ENCODE results near the gene ANKRD52. TPM values are rescaled to one million over a fixed set of nuclear protein-coding genes. Genes with fewer than 3 reads are reported as not detected.

The ANKRD52 gene
- polyA plus RNA-seq, 2 of the 4 experiments (the other 2 are of a cell fraction) = 26.1 to 48.7 TPM

GRCh38 chr12:56267443-56268071 lies 9.4 kb upstream of the ANKRD52 start:
- peak overlapping the region; percentile 77 to 93 for H3K27ac ChIP-seq
- ATAC-seq = peak; percentile 6 to 28; a peak in 5 of 6 replicates
- no peak for FAIRE-seq
- TF ChIP-seq CTCF (IDR thresholded peaks at IDR 0.05) (no peak), HEYL (CRISPR knock-in tag; IDR thresholded peaks at IDR 0.05) (no peak), MAX (IDR thresholded peaks at IDR 0.05) (no peak), MYC (IDR thresholded peaks at IDR 0.05; ENCODE audit: borderline replicate concordance, low read length) (no peak), CBX8 (IDR thresholded peaks at IDR 0.05) (no peak), ESRRA (IDR thresholded peaks at IDR 0.05; ENCODE audit: borderline replicate concordance, low read length) (0 out of 2 replicates have a peak, but pooled peaks have one; percentile 49), EP300 (IDR thresholded peaks at IDR 0.05) (no peak)
- 35% methylated on average over 21 of the region's 21 CpGs for WGBS (ENCODE audit: missing lambda C conversion rate)
- H3K4me3 ChIP-seq = peak overlapping the region; percentile 47
- ChIA-PET POLR2A (interaction anchor here (1.0 to 2.2 kb wide), 7 partner anchors 8 to 210 kb away, joined by 3 to 16 read pairs (median 9); partner anchors contain the start of genes ANKRD52 and RNF41), CTCF (interaction anchor here (0.6 to 9.8 kb wide), 18 partner anchors 9 to 196 kb away, joined by 3 to 146 read pairs (median 6); partner anchors contain the start of genes ANKRD52, PAN2, SMARCC2 and ZC3H10)
- DNase-seq (ENCODE audit: low read depth in 1 of 2, low spot score in 1 of 2) = no peak
- H3K9me3 ChIP-seq = no peaks in the 10 kb centered on the region
- peaks cover 13% of the 10 kb centered on the region for H3K4me1 ChIP-seq
- peak overlapping the region; percentile 85 for H3K4me2 ChIP-seq

- H3K27ac ChIP-seq = peak within 1 kb of the TSS; percentile 77 to 93
- ChIA-PET POLR2A (interaction anchor here (0.6 to 2.2 kb wide), 12 partner anchors 9 to 422 kb away, joined by 3 to 16 read pairs (median 7); partner anchors contain the start of genes ANKRD52, CNPY2, PTGES3 and RNF41), CTCF (interaction anchor here (0.7 to 9.8 kb wide), 26 partner anchors 9 to 197 kb away, joined by 3 to 146 read pairs (median 4); partner anchors contain the start of genes ANKRD52, PAN2, SMARCC2 and ZC3H10)
- peak within 1 kb of the TSS; percentile 85 for H3K4me2 ChIP-seq
- no peak for FAIRE-seq
- H3K9me3 ChIP-seq = no peaks in the 10 kb centered on the region
- peak; percentile 91 to 94 for ATAC-seq
- peak within 1 kb of the TSS; percentile 47 for H3K4me3 ChIP-seq
- 2% methylated on average over 42 of the region's 68 CpGs for WGBS (ENCODE audit: missing lambda C conversion rate)
- peak; percentile 94 to 98 for DNase-seq (ENCODE audit: low read depth in 1 of 2, low spot score in 1 of 2)
- peaks cover 20% of the 10 kb centered on the region for H3K4me1 ChIP-seq
- TF ChIP-seq JUN (IDR thresholded peaks at IDR 0.05) = peak; percentile 65 to 92; a peak in 3 of 5 replicates
- TF ChIP-seq ZFP36 (IDR thresholded peaks at IDR 0.05; ENCODE audit: borderline replicate concordance, partially characterized antibody) = no peak
- TF ChIP-seq FOXS1 (CRISPR knock-in tag; IDR thresholded peaks at IDR 0.05) = no peak
- TF ChIP-seq HOXB5 (CRISPR knock-in tag; IDR thresholded peaks at IDR 0.05) = peak; percentile 55; the same call in 1 of the 2 replicates
- peak; percentile 87 for TF ChIP-seq RFX5 (IDR thresholded peaks at IDR 0.05)
- TF ChIP-seq ATOH8 (CRISPR knock-in tag; IDR thresholded peaks at IDR 0.05; ENCODE audit: low read depth) = no peak
- TF ChIP-seq MAX (IDR thresholded peaks at IDR 0.05) = peak; percentile 84
- TF ChIP-seq, protein P1, sequence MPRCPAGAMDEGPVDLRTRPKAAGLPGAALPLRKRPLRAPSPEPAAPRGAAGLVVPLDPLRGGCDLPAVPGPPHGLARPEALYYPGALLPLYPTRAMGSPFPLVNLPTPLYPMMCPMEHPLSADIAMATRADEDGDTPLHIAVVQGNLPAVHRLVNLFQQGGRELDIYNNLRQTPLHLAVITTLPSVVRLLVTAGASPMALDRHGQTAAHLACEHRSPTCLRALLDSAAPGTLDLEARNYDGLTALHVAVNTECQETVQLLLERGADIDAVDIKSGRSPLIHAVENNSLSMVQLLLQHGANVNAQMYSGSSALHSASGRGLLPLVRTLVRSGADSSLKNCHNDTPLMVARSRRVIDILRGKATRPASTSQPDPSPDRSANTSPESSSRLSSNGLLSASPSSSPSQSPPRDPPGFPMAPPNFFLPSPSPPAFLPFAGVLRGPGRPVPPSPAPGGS (IDR thresholded peaks at IDR 0.05) = peak; percentile 93; the same call in 2 of the 3 replicates
- TF ChIP-seq RAD21 (conservative IDR thresholded peaks at IDR 0.05 in 1 of 2, IDR thresholded peaks at IDR 0.05 in 1 of 2) = peak; percentile 36 to 42; a peak in 3 of 5 replicates
- peak; percentile 68 for TF ChIP-seq E2F6 (IDR thresholded peaks at IDR 0.05; ENCODE audit: borderline replicate concordance, low read depth)
- no peak for TF ChIP-seq FOSL2 (IDR thresholded peaks at IDR 0.05)
- no peak for TF ChIP-seq FOSL2 (CRISPR knock-in tag; IDR thresholded peaks at IDR 0.05)
- TF ChIP-seq HMGXB4 (CRISPR knock-in tag; IDR thresholded peaks at IDR 0.05; ENCODE audit: borderline replicate concordance) = peak; percentile 44; the same call in 1 of the 2 replicates
- no peak for TF ChIP-seq ESRRA (IDR thresholded peaks at IDR 0.05; ENCODE audit: borderline replicate concordance, low read length)
- no peak for TF ChIP-seq EHMT2 (IDR thresholded peaks at IDR 0.05; ENCODE audit: low read depth)
- no peak for TF ChIP-seq KDM1A (IDR thresholded peaks at IDR 0.05; ENCODE audit: low read depth)
- TF ChIP-seq ZC3H11A (IDR thresholded peaks at IDR 0.05) = no peak
- TF ChIP-seq SMC3 (IDR thresholded peaks at IDR 0.05) = peak; percentile 37; the same call in 2 of the 3 replicates
- no peak for TF ChIP-seq SREBF2 (IDR thresholded peaks at IDR 0.05)
Measured at GRCh38 chr12:56266693-56267442, 8.7 kb upstream of the ANKRD52 start, which contains the start of gene COQ10A. Gene COQ10A (plus strand): TSS chr12:56266942. CDS start chr12:56267119, 177 bp downstream.

Data from A549 (cell line).